ENCODE data around the gene CEACAM5. TPM values are rescaled to one million over a fixed set of nuclear protein-coding genes. Genes with fewer than 3 reads are reported as not detected.

Gene CEACAM5
- polyA plus RNA-seq, 10 donors = 0.05 to 0.78 (median 0.14) TPM; not detected in 5

Other genes with a start within 250 kb of the CEACAM5 start
- gene CEACAM21, start 132.5 kb upstream of the CEACAM5 start, polyA plus RNA-seq (ENCODE audit: insufficient read length in 10 of 10) = 1 to 10 TPM in 9 of 10 donors, under 1 TPM in 1; 0.72 to 3.4 (median 1.7) TPM
- under 1 TPM in 4 of 10 donors, not detected in 6; 0.12 to 0.52 (median 0.34) TPM for gene CEACAM4, start 81.6 kb upstream of the CEACAM5 start, polyA plus RNA-seq (ENCODE audit: insufficient read length in 10 of 10)
- not detected for gene CEACAM7, start 20.4 kb upstream of the CEACAM5 start, polyA plus RNA-seq (ENCODE audit: insufficient read length in 10 of 10)
- gene CEACAM6, start 46.9 kb downstream of the CEACAM5 start, polyA plus RNA-seq (ENCODE audit: insufficient read length in 10 of 10) = under 1 TPM in 9 of 10 donors, not detected in 1; 0.08 to 0.40 (median 0.26) TPM
- gene CEACAM3, start 88.0 kb downstream of the CEACAM5 start, polyA plus RNA-seq (ENCODE audit: insufficient read length in 10 of 10) = under 1 TPM in 2 of 10 donors, not detected in 8; 0.13 to 0.18 TPM
- gene LYPD4, start 136.1 kb downstream of the CEACAM5 start, polyA plus RNA-seq (ENCODE audit: insufficient read length in 10 of 10) = under 1 TPM in 1 of 10 donors, not detected in 9; 0.15 TPM
- under 1 TPM in 2 of 10 donors, not detected in 8; 0.16 to 0.43 TPM for gene DMRTC2, start 136.4 kb downstream of the CEACAM5 start, polyA plus RNA-seq (ENCODE audit: insufficient read length in 10 of 10)
- gene RPS19, start 151.6 kb downstream of the CEACAM5 start, polyA plus RNA-seq (ENCODE audit: insufficient read length in 10 of 10) = 1,000 to 10,000 TPM; 1,506 to 2,735 (median 2,171) TPM
- gene CD79A, start 168.7 kb downstream of the CEACAM5 start, polyA plus RNA-seq (ENCODE audit: insufficient read length in 10 of 10) = 1 to 10 TPM in 5 of 10 donors, under 1 TPM in 5; 0.39 to 2.2 (median 1.2) TPM
- gene ARHGEF1, start 174.6 kb downstream of the CEACAM5 start, polyA plus RNA-seq (ENCODE audit: insufficient read length in 10 of 10) = 10 to 100 TPM; 26.4 to 58.8 (median 43.1) TPM
- under 1 TPM in 9 of 10 donors, not detected in 1; 0.07 to 0.29 (median 0.20) TPM for gene ERFL, start 219.8 kb downstream of the CEACAM5 start, polyA plus RNA-seq (ENCODE audit: insufficient read length in 10 of 10)

Data from muscle of back (tissue), 10 donors.